ENCODE results near the gene FBLN2.

The FBLN2 gene

GRCh38 chr3:13566769-13567310 lies 17.9 kb downstream of the FBLN2 start:
- DNase-seq (ENCODE audit: low read depth in 2 of 2), result no peak

GRCh38 chr3:13567684-13568514 lies 19.0 kb downstream of the FBLN2 start:
- no peak for DNase-seq (ENCODE audit: low read depth in 2 of 2)

GRCh38 chr3:13568515-13569028 lies 19.6 kb downstream of the FBLN2 start:
- no peak for DNase-seq (ENCODE audit: low read depth in 2 of 2)

GRCh38 chr3:13569201-13569600 lies 20.3 kb downstream of the FBLN2 start:
- no peak for DNase-seq (ENCODE audit: low read depth in 2 of 2)

- no peak for DNase-seq (ENCODE audit: low read depth in 2 of 2)
Measured at GRCh38 chr3:13569641-13570390, 20.9 kb downstream of the FBLN2 start.

- no peak for DNase-seq (ENCODE audit: low read depth in 2 of 2)
Measured at GRCh38 chr3:13570391-13571194, 21.7 kb downstream of the FBLN2 start.

- DNase-seq (ENCODE audit: low read depth in 2 of 2), result no peak
Measured at GRCh38 chr3:13571264-13571663, 22.3 kb downstream of the FBLN2 start.

- no peak for DNase-seq (ENCODE audit: low read depth in 2 of 2)
Measured at GRCh38 chr3:13571831-13572750, 23.2 kb downstream of the FBLN2 start.

GRCh38 chr3:13572926-13573623 lies 24.1 kb downstream of the FBLN2 start:
- no peak for DNase-seq (ENCODE audit: low read depth in 2 of 2)

GRCh38 chr3:13574083-13574797 lies 25.3 kb downstream of the FBLN2 start:
- DNase-seq (ENCODE audit: low read depth in 2 of 2), result no peak

GRCh38 chr3:13574798-13575451 lies 26.0 kb downstream of the FBLN2 start:
- peak in 1 of 2 donors; percentile 7 for DNase-seq (ENCODE audit: low read depth in 2 of 2)

GRCh38 chr3:13575459-13576061 lies 26.6 kb downstream of the FBLN2 start:
- no peak for DNase-seq (ENCODE audit: low read depth in 2 of 2)

GRCh38 chr3:13577181-13578121 lies 28.5 kb downstream of the FBLN2 start:
- DNase-seq (ENCODE audit: low read depth in 2 of 2), result no peak

GRCh38 chr3:13578251-13578650 lies 29.3 kb downstream of the FBLN2 start:
- DNase-seq (ENCODE audit: low read depth in 2 of 2), result no peak

- no peak for DNase-seq (ENCODE audit: low read depth in 2 of 2)
Measured at GRCh38 chr3:13579063-13579462, 30.1 kb downstream of the FBLN2 start.

- no peak for DNase-seq (ENCODE audit: low read depth in 2 of 2)
Measured at GRCh38 chr3:13580256-13581023, 31.5 kb downstream of the FBLN2 start.
